Thyroid gland (tissue), 4 donors: ENCODE data around the gene ANKRD60.

Experiments used
- POLR2A ChIP-seq, 2 donors: fragments of 450-650 bp; IDR thresholded peaks; one replicate each; pipeline ENCODE4 v1.6.1; 2017; ENCODE audit warnings: antibody characterized with exemption in 2 of 2, mild to moderate bottlenecking in 2 of 2, moderate library complexity in 1 of 2
- TF ChIP-seq, protein P1 (sequence below), 6 experiments: fragments of 200-600 bp in 3 of 6; fragments of 450-650 bp in 3 of 6; sonication (generic) in 3 of 6; IDR thresholded peaks; one replicate each; pipeline ENCODE4 v1.5.1; 2016 to 2019; ENCODE audit warnings: antibody characterized with exemption in 6 of 6, mild to moderate bottlenecking in 2 of 6, inconsistent platforms in 1 of 6, moderate library complexity in 1 of 6

DNA sequence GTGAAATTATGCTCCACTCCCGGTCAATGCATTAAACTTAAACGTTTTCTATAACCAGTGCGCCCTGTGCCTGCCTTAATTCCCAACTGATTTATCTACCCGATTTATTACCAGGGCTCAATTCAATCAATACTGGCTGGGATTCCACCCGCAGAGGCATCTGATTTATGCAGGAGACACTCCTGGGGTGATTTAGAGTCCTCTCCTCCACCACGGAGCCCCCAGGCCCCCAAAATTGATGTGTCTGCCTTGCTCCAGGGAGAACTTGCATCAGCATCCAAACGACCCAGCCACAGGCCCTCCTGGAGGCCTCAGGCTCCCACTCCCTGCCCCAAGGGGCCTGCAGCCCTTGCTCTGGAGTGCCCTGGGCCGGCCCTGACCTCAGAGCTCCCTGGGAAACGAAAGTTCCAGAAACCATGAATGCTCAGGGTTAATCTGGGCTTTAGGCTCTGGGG is 29.5 kb downstream of the ANKRD60 start:
- TF ChIP-seq, protein P1, sequence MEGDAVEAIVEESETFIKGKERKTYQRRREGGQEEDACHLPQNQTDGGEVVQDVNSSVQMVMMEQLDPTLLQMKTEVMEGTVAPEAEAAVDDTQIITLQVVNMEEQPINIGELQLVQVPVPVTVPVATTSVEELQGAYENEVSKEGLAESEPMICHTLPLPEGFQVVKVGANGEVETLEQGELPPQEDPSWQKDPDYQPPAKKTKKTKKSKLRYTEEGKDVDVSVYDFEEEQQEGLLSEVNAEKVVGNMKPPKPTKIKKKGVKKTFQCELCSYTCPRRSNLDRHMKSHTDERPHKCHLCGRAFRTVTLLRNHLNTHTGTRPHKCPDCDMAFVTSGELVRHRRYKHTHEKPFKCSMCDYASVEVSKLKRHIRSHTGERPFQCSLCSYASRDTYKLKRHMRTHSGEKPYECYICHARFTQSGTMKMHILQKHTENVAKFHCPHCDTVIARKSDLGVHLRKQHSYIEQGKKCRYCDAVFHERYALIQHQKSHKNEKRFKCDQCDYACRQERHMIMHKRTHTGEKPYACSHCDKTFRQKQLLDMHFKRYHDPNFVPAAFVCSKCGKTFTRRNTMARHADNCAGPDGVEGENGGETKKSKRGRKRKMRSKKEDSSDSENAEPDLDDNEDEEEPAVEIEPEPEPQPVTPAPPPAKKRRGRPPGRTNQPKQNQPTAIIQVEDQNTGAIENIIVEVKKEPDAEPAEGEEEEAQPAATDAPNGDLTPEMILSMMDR (IDR thresholded peaks at IDR 0.05), result no peak
- no peak for TF ChIP-seq POLR2A (IDR thresholded peaks at IDR 0.05)
